Smooth muscle cell (in vitro differentiated cells): ENCODE results near the gene CAPZB. TPM values are rescaled to one million over a fixed set of nuclear protein-coding genes. Genes with fewer than 3 reads are reported as not detected.

Experiments
- DNase-seq: peaks from one replicate; lab custom pipeline; 2025; ENCODE audit not compliant: unreplicated experiment; lab: John Stamatoyannopoulos, UW
- H2AFZ ChIP-seq: fragments of 200-600 bp; sonication (generic); 2 replicates; pipeline ENCODE4 v1.6.0; 2016; ENCODE audit warnings: antibody characterized with exemption, low read depth, mild to moderate bottlenecking
- H3F3A ChIP-seq: fragments of 200-600 bp; sonication (generic); 2 replicates; pipeline ENCODE4 v1.6.0; 2017; ENCODE audit warnings: antibody characterized with exemption, low read depth
- H3K27ac ChIP-seq: fragments of 200-600 bp; sonication (generic); 2 replicates; pipeline ENCODE4 v1.5.1; 2016; ENCODE audit warnings: low read depth, mild to moderate bottlenecking
- H3K27me3 ChIP-seq: fragments of 200-600 bp; sonication (generic); 2 replicates; pipeline ENCODE4 v1.6.1; 2016; ENCODE audit warnings: low read depth, mild to moderate bottlenecking
- H3K36me3 ChIP-seq: fragments of 200-600 bp; sonication (generic); 2 replicates; pipeline ENCODE4 v1.5.1; 2016; ENCODE audit warnings: low read depth
- H3K4me1 ChIP-seq: fragments of 200-600 bp; sonication (generic); 2 replicates; pipeline ENCODE4 v1.5.1; 2016; ENCODE audit warnings: low read depth
- H3K4me2 ChIP-seq: fragments of 200-600 bp; sonication (generic); 2 replicates; pipeline ENCODE4 v1.6.0; 2016; ENCODE audit warnings: mild to moderate bottlenecking
- H3K4me3 ChIP-seq: fragments of 200-600 bp; sonication (generic); 2 replicates; pipeline ENCODE4 v1.5.1; 2016; ENCODE audit warnings: mild to moderate bottlenecking
- H3K79me2 ChIP-seq: fragments of 200-600 bp; sonication (generic); 2 replicates; pipeline ENCODE4 v1.6.0; 2016; ENCODE audit warnings: low read depth, mild to moderate bottlenecking
- H3K9ac ChIP-seq: fragments of 200-600 bp; sonication (generic); 2 replicates; pipeline ENCODE4 v1.6.0; 2016; ENCODE audit warnings: low read depth
- H3K9me3 ChIP-seq: fragments of 200-600 bp; sonication (generic); replicated peaks from 2 replicates; pipeline ENCODE4 v1.5.1; 2016; ENCODE audit warnings: low read depth
- H4K20me1 ChIP-seq: fragments of 200-600 bp; sonication (generic); 2 replicates; pipeline ENCODE4 v1.6.0; 2016; ENCODE audit warnings: low read depth
- WGBS: methylation state at CpG from one replicate; pipeline ENCODE4 v1.1.7; 2016; ENCODE audit warnings: low lambda C conversion rate; 5-methylcytosine and 5-hydroxymethylcytosine counted together
- polyA plus RNA-seq: library from polyadenylated mRNA; unstranded; fragments of >200 nt; fragmentation: Nextera tagmentation; extraction: Ambion mirVana; gene quantifications from 2 replicates; pipeline ENCODE4 v1.2.1, GENCODE V29; 2016
- total RNA-seq: library from RNA; depleted of rRNA; stranded (reverse); fragments of >200 nt; gene quantifications from 2 replicates; pipeline ENCODE4 v1.2.3, GENCODE V29; 2014
- TF ChIP-seq, protein P1 (sequence below): fragments of 200-600 bp; sonication (generic); IDR thresholded peaks from 2 replicates; pipeline ENCODE4 v1.5.1; 2017; ENCODE audit warnings: borderline replicate concordance, mild to moderate bottlenecking, antibody characterized with exemption; ENCODE audit not compliant: insufficient read depth, poor library complexity, severe bottlenecking

CAPZB gene
- total and polyA plus RNA-seq, 2 experiments from 2014 or later: 205 to 405 TPM

DNA sequence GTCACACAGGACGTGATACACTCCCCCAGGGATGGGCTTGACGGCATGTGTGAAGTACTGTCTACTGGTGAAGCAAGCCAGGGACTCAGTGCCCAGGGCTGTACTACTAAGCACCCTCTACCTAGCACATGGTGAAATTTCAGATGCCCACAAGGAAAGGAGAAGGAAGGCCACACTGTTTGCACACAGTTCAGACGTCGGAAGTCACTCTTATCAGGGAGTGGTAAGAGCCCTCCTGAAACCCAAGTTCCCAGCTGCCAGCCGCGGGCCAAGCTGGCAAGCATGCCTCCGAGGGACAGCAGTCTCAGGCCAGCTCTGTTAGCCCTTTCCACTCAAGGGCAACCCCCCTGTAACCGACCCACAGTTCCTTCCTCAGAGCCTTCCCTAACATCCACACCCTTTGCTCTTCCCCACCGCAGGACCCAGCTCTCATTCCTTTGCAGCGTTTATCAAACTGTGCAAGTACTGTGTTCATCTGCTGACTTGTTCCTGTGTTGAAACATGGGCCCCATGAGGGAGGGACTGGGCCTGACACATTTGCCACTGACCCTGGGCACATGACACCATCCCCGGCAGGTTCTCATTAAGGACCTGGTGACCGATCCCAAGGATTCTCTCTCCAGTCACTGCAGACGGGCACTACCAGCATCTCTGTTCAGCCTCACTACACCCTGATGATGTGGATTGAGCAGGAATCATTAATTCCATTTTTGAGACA is 114.7 kb downstream of the CAPZB start:
- no peak overlapping the region for H2AFZ ChIP-seq
- no peaks in the 10 kb centered on the region for H3F3A ChIP-seq
- peaks cover 100% of the 10 kb centered on the region for H4K20me1 ChIP-seq
- TF ChIP-seq, protein P1, sequence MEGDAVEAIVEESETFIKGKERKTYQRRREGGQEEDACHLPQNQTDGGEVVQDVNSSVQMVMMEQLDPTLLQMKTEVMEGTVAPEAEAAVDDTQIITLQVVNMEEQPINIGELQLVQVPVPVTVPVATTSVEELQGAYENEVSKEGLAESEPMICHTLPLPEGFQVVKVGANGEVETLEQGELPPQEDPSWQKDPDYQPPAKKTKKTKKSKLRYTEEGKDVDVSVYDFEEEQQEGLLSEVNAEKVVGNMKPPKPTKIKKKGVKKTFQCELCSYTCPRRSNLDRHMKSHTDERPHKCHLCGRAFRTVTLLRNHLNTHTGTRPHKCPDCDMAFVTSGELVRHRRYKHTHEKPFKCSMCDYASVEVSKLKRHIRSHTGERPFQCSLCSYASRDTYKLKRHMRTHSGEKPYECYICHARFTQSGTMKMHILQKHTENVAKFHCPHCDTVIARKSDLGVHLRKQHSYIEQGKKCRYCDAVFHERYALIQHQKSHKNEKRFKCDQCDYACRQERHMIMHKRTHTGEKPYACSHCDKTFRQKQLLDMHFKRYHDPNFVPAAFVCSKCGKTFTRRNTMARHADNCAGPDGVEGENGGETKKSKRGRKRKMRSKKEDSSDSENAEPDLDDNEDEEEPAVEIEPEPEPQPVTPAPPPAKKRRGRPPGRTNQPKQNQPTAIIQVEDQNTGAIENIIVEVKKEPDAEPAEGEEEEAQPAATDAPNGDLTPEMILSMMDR: no peak
- no peak overlapping the region for H3K9ac ChIP-seq
- no peaks in the 10 kb centered on the region for H3K36me3 ChIP-seq
- H3K4me1 ChIP-seq: no peaks in the 10 kb centered on the region
- H3K4me3 ChIP-seq: no peak overlapping the region
- DNase-seq: no peak
- H3K27me3 ChIP-seq: no peaks in the 10 kb centered on the region
- no peaks in the 10 kb centered on the region for H3K9me3 ChIP-seq
- no peak overlapping the region for H3K4me2 ChIP-seq
- H3K27ac ChIP-seq: no peak overlapping the region
- peaks cover 10% of the 10 kb centered on the region for H3K79me2 ChIP-seq
- WGBS: 85% methylated on average over 13 of the region's 13 CpGs

DNA sequence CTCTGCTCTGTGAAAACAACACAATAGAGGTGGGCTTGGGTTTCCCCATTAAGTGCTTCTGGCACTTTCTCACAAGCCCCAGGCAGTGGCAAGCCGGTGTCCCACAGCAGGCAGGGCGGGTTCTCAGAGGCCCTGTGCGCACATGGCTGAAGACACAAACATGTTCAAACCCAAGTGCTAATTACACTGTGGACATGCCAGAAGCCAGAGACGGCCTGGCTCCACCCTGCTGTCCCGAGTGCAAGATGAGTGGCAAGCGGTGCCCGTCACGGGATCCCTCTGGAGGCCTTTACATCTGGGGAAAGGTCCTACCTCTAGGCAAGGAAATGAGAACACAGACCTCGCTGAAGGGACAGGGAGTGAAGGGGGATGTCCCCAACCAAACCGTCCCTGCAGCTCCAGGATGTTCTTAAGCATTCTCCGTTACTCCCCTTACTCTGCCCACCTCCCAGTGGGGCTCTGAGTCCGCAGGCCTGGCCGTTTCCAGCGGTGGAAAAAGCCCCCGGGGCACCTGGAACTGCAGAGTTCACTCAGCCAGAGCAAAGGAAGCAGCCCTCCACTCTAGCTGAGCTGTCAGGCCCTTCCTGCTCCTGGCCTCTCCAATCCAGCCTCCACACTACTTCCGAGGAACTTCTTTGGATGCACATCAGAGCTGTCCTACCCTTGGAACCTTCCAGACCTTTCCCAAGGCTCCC is 115.8 kb downstream of the CAPZB start:
- Histone ChIP-seq H3K27me3 (no peaks in the 10 kb centered on the region), H3K4me1 (no peaks in the 10 kb centered on the region), H3K9me3 (no peaks in the 10 kb centered on the region), H3K4me3 (no peak overlapping the region), H3K79me2 (peaks cover 19% of the 10 kb centered on the region), H3K9ac (no peak overlapping the region), H3K27ac (no peak overlapping the region), H3K36me3 (no peaks in the 10 kb centered on the region), H2AFZ (no peak overlapping the region), H3K4me2 (no peak overlapping the region), H4K20me1 (peaks cover 100% of the 10 kb centered on the region), H3F3A (no peaks in the 10 kb centered on the region)
- no peak for DNase-seq
- WGBS: 75% methylated on average over 16 of the region's 16 CpGs
- TF ChIP-seq, protein P1: no peak

DNA sequence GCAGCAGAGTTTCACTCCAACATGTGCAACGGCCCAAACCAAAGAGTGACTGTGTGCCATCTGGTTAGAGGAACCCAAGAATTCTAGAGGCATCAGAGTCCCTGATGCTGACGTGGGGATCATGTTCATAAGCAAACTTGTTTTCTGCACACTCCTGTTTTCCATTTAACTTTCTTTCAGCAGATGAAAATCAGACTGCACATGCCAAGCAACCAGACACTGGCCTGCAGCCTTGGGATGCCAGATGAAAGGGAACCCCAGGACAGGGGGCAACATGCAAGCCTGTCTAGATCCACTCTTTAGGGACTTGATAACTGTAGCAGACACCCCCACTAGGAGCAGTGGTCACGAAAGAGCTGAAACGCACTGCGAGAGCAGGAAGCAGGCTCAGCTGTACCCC is 116.4 kb downstream of the CAPZB start:
- no peak overlapping the region for H3K27ac ChIP-seq
- H3K4me3 ChIP-seq: no peak overlapping the region
- no peaks in the 10 kb centered on the region for H3K27me3 ChIP-seq
- H3F3A ChIP-seq: no peaks in the 10 kb centered on the region
- no peak overlapping the region for H2AFZ ChIP-seq
- peaks cover 100% of the 10 kb centered on the region for H4K20me1 ChIP-seq
- WGBS: 96% methylated on average over 5 of the region's 5 CpGs
- H3K36me3 ChIP-seq: no peaks in the 10 kb centered on the region
- TF ChIP-seq, protein P1: no peak
- H3K9ac ChIP-seq: no peak overlapping the region
- no peak for DNase-seq
- no peaks in the 10 kb centered on the region for H3K4me1 ChIP-seq
- no peaks in the 10 kb centered on the region for H3K9me3 ChIP-seq
- no peak overlapping the region for H3K4me2 ChIP-seq
- peaks cover 25% of the 10 kb centered on the region for H3K79me2 ChIP-seq
